ENCODE data around the gene C2orf69.

C2orf69 gene

DNA sequence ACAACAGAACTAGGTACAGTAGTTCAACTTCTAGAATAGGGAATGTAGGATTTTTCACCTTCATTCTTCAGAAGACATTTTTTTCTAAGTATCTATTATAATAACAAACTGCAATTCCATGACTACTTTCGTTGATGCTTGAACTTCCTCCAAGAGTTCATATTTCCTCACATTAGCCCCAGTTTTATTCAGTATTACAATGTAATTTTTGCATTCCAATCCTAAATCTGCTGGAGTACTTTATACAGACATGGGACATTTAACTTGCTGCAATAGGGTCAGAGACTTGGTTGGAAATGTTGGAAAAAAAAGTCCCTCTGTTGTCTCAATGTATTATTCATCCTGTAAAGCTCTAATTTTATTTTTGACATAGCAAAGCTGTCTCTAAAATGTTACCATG is 40.5 kb upstream of the C2orf69 start:
- no peak for DNase-seq (ENCODE audit: low read depth)

DNA sequence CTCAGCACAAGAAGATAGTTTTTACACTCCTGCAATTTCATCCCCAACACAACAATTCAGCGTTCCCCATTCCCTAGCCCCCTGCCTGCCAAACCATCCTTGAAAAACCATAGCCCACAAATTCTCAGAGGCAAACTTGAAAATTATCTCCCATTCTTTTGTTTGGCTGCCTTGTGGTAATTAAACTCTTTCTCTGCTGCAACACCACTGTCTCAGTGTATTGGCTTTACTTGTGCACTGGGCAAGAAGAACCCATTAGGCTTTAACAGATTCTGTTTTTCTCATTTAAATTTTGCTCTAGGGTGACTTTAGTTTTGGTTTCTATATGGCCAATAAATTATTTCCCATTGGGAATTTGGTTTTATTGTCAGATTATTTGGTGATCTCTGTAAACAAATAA is 36.9 kb upstream of the C2orf69 start:
- no peak overlapping the region for H3K4me3 ChIP-seq (ENCODE audit: low read depth, low read length)
- TF ChIP-seq, protein P1, sequence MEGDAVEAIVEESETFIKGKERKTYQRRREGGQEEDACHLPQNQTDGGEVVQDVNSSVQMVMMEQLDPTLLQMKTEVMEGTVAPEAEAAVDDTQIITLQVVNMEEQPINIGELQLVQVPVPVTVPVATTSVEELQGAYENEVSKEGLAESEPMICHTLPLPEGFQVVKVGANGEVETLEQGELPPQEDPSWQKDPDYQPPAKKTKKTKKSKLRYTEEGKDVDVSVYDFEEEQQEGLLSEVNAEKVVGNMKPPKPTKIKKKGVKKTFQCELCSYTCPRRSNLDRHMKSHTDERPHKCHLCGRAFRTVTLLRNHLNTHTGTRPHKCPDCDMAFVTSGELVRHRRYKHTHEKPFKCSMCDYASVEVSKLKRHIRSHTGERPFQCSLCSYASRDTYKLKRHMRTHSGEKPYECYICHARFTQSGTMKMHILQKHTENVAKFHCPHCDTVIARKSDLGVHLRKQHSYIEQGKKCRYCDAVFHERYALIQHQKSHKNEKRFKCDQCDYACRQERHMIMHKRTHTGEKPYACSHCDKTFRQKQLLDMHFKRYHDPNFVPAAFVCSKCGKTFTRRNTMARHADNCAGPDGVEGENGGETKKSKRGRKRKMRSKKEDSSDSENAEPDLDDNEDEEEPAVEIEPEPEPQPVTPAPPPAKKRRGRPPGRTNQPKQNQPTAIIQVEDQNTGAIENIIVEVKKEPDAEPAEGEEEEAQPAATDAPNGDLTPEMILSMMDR (IDR thresholded peaks at IDR 0.05; ENCODE audit: insufficient read depth, low read depth, low read length, missing control alignments): no peak
- no peak for DNase-seq (ENCODE audit: low read depth)

More for the DNA sequence above, 40.5 kb upstream of the C2orf69 start:
- TF ChIP-seq, protein P1 (IDR thresholded peaks at IDR 0.05; ENCODE audit: insufficient read depth, low read depth, low read length, missing control alignments): no peak
- H3K4me3 ChIP-seq (ENCODE audit: low read depth, low read length): no peak overlapping the region

DNA sequence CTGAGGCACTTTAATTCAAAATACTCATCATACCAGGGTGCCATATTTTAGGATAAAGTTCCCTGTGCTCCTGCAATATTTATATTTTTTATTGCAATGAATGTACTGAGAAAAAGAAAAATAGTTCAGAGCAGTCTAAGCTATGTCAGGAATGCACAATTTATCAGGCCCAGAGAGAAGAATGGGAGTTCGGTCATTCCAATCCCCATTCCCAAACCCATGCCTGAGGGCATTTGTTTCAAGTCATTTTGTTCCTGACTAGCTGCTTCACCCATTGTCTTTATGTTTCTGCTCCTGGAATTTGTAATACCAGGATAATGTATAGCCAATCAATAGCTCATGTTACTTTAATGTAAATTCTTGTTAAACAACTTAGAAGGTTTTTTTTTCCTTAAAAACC is 35.7 kb upstream of the C2orf69 start:
- TF ChIP-seq, protein P1 (IDR thresholded peaks at IDR 0.05; ENCODE audit: insufficient read depth, low read depth, low read length, missing control alignments): no peak
- H3K4me3 ChIP-seq (ENCODE audit: low read depth, low read length): no peak overlapping the region
- DNase-seq (ENCODE audit: low read depth): no peak

DNA sequence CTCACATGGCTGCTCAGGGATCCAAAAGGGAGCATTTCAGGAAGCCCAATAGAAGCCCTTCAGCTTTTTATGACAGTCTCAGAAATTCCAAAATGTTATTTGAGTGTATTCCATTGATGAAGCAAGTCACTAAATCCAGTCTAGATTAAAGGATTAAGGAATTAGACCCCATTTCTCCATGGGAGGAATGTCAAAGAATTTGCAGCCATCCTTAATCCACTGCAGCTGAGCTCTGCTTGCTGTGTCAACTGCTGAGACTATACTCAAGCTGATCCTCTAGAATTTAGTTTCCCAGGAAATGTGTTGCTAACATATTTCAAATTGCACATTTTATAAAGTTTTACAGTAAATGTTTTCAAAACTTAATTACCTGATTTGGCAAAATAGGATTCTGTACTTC is 28.4 kb upstream of the C2orf69 start:
- TF ChIP-seq, protein P1 (IDR thresholded peaks at IDR 0.05; ENCODE audit: insufficient read depth, low read depth, low read length, missing control alignments): no peak
- no peak overlapping the region for H3K4me3 ChIP-seq (ENCODE audit: low read depth, low read length)
- DNase-seq (ENCODE audit: low read depth): no peak

DNA sequence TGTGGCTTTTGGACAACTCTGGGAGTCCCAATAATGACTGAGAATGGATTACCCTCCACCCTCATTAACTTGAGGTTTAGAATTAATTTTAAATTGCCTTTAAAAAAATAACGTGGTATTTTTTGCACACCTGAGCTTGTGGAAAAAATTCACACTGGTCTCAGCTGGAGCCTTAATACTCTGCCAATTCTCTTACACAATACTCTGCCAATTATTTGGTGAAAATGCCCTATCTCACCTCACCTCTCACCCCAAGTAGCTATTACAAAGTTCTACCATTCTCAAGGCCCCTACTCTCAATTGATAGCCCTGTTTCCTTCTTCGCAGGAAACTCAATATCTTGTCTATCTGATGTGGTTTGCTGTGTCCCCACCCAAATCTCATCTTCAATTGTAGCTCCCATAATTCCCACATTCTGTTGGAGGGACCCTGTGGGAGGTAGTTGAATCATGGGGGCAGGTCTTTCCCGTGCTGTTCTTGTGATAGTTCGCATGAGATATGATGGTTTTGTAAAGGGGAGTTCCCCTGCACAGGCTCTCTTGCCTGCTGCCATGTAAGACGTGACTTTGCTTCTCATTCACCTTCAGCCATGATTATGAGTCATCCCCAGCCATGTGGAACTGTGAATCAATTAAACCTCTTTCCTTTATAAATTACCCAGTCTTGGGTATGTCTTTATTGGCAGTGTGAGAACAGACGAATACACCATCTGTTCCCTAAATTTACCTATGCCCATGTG is 27.4 kb upstream of the C2orf69 start:
- TF ChIP-seq, protein P1 (IDR thresholded peaks at IDR 0.05; ENCODE audit: insufficient read depth, low read depth, low read length, missing control alignments): no peak
- no peak for DNase-seq (ENCODE audit: low read depth)
- no peak overlapping the region for H3K4me3 ChIP-seq (ENCODE audit: low read depth, low read length)

DNA sequence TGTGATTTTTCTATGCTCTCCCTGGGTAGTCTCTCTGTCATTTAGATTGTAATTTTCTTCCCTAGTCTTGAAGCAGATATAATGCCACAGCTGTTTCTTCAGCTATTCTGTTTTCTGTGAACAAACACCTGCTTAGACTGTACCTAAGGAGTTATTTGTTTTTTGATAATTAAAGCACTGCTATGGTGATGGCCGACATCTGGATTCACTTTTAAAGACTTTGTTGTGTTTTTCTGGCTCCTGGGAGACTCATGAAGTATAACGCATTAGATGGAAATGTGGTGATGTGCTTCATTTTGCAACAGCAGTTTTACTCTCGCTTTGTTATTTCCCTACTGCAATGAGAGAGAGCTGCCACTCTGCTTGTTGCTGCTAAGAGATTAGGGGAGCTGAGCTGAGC is 15.7 kb upstream of the C2orf69 start:
- no peak for DNase-seq (ENCODE audit: low read depth)
- TF ChIP-seq, protein P1 (IDR thresholded peaks at IDR 0.05; ENCODE audit: insufficient read depth, low read depth, low read length, missing control alignments): no peak

DNA sequence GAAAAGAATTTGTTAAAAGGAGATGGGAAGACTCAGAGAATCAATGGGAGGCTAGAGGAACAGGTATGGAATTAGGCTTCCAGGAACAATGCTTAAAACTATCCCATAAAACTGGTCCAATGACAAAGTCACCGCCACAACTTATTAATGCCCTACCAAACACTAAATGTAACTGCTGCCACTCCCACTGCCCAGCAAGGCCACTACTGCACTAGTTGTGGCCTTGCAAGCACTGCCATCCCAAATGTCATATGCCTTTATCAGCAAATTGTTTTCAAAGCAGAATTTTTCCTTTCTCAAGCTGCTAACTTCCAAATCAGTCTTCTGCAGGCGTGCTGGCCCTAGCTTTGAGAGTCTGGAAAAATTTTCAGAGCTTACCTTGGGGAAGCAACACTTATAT is 14.5 kb upstream of the C2orf69 start:
- no peak overlapping the region for H3K4me3 ChIP-seq (ENCODE audit: low read depth, low read length)
- DNase-seq (ENCODE audit: low read depth): no peak
- TF ChIP-seq, protein P1 (IDR thresholded peaks at IDR 0.05; ENCODE audit: insufficient read depth, low read depth, low read length, missing control alignments): no peak

More for the DNA sequence above, 15.7 kb upstream of the C2orf69 start:
- no peak overlapping the region for H3K4me3 ChIP-seq (ENCODE audit: low read depth, low read length)

Data from GM12865 (cell line).